ENCODE data around the gene ZC3H12D.

GRCh38 chr6:149421132-149421531 is 63.7 kb downstream of the ZC3H12D start:
- TF ChIP-seq CTCF (conservative IDR thresholded peaks at IDR 0.05): no peak
- no peak for TF ChIP-seq EZH2 (IDR thresholded peaks at IDR 0.05; ENCODE audit: low read depth)
